Mucosa of descending colon (tissue), 3 donors: ENCODE data around the gene CORIN. TPM values are rescaled to one million over a fixed set of nuclear protein-coding genes. Genes with fewer than 3 reads are reported as not detected.

Source experiments
- ATAC-seq: fragments of 200-7000 bp; cut with Tn5 transposase; one replicate; pipeline ENCODE4 v1.9.1; 2020; ENCODE audit warnings: mild to moderate bottlenecking, moderate library complexity
- DNase-seq, 3 donors: peaks; one replicate each; pipeline ENCODE4 v3.0.0-alpha.2; 2020
- H3K36me3 ChIP-seq: fragments of 200-600 bp; one replicate; pipeline ENCODE4 v1.8.0; 2021; ENCODE audit warnings: low read depth, mild to moderate bottlenecking
- H3K4me1 ChIP-seq: fragments of 200-600 bp; one replicate; pipeline ENCODE4 v1.8.0; 2021; ENCODE audit warnings: low read depth, mild to moderate bottlenecking
- H3K4me3 ChIP-seq: fragments of 200-600 bp; one replicate; pipeline ENCODE4 v1.8.0; 2021; ENCODE audit warnings: mild to moderate bottlenecking
- H3K9me3 ChIP-seq: fragments of 200-600 bp; one replicate; pipeline ENCODE4 v1.8.0; 2021; ENCODE audit warnings: mild to moderate bottlenecking
- intact Hi-C, 2 donors: fragments of 100-400 bp; cut with DNase I in 1 of 2; cut with micrococcal nuclease in 1 of 2; formaldehyde crosslinking; loops; one replicate each; pipeline versions ENCODE4 v1.11.0 to v1.11.1; 2022; cut with DNase I, micrococcal nuclease
- long read RNA-seq, 2 donors: library from polyadenylated mRNA; unstranded; transcript quantifications; one replicate each; pipeline ENCODE4 v2.0.0, GENCODE V29; 2019 to 2021
- total RNA-seq, 3 donors: library from RNA; stranded (reverse); fragmentation: NEBNext Ultra II Directional in 2 of 3; extraction: Animal tissue kit (Norgen Biotek cat#: 25700) in 2 of 3; gene quantifications; one replicate each; pipeline versions ENCODE4 v1.2.1 to v1.2.4, GENCODE V29; 2021 to 2023
- TF ChIP-seq, protein P1 (sequence below): fragments of 200-600 bp; IDR thresholded peaks from one replicate; pipeline ENCODE4 v1.8.0; 2022; ENCODE audit warnings: antibody characterized with exemption, mild to moderate bottlenecking
- donor health status: DM: no; HTN: no; CAD: no; lungs with moderate emphysema.
- donor health status: DM: no; HTN: no; CAD: no.
- donor health status: DM: no; HTN: yes; CAD: no.

Gene CORIN, protein sequence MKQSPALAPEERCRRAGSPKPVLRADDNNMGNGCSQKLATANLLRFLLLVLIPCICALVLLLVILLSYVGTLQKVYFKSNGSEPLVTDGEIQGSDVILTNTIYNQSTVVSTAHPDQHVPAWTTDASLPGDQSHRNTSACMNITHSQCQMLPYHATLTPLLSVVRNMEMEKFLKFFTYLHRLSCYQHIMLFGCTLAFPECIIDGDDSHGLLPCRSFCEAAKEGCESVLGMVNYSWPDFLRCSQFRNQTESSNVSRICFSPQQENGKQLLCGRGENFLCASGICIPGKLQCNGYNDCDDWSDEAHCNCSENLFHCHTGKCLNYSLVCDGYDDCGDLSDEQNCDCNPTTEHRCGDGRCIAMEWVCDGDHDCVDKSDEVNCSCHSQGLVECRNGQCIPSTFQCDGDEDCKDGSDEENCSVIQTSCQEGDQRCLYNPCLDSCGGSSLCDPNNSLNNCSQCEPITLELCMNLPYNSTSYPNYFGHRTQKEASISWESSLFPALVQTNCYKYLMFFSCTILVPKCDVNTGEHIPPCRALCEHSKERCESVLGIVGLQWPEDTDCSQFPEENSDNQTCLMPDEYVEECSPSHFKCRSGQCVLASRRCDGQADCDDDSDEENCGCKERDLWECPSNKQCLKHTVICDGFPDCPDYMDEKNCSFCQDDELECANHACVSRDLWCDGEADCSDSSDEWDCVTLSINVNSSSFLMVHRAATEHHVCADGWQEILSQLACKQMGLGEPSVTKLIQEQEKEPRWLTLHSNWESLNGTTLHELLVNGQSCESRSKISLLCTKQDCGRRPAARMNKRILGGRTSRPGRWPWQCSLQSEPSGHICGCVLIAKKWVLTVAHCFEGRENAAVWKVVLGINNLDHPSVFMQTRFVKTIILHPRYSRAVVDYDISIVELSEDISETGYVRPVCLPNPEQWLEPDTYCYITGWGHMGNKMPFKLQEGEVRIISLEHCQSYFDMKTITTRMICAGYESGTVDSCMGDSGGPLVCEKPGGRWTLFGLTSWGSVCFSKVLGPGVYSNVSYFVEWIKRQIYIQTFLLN
- total RNA-seq = under 1 TPM; 0.41 to 0.52 (median 0.47) TPM
- long read RNA-seq, donor 1 = 0 reads
- long read RNA-seq, donor 2 = 0 reads

DNA sequence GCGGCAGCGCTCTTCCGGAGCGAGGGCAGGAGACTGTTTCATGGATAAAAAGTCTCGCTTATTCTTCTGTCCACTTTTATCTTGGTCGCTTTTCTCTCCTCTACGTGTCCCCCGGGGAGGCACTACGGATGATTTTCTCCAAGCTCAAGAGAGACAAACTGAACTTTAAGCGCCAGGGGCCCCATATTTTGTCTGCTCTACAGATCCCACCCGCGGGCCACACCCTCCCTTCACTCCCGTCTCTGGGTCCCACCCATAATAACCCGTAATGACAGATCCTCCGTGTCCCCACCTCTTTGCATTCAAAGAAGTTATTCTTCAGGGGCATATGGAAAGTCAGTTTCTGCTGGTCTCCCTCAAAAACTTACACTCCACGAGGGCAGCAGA is at the start of gene CORIN:
Gene CORIN (minus strand): TSS at position 160 of the 387 bp plus-strand sequence. CDS start 118 bp downstream, at position 42.
- no peaks in the 10 kb centered on the region for H3K9me3 ChIP-seq
- intact Hi-C loops = loop anchor here in 1 of 2 donors (10.0 kb wide), 1 partner anchor 153 kb away; no protein-coding TSS in a partner anchor
- TF ChIP-seq, protein P1, sequence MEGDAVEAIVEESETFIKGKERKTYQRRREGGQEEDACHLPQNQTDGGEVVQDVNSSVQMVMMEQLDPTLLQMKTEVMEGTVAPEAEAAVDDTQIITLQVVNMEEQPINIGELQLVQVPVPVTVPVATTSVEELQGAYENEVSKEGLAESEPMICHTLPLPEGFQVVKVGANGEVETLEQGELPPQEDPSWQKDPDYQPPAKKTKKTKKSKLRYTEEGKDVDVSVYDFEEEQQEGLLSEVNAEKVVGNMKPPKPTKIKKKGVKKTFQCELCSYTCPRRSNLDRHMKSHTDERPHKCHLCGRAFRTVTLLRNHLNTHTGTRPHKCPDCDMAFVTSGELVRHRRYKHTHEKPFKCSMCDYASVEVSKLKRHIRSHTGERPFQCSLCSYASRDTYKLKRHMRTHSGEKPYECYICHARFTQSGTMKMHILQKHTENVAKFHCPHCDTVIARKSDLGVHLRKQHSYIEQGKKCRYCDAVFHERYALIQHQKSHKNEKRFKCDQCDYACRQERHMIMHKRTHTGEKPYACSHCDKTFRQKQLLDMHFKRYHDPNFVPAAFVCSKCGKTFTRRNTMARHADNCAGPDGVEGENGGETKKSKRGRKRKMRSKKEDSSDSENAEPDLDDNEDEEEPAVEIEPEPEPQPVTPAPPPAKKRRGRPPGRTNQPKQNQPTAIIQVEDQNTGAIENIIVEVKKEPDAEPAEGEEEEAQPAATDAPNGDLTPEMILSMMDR = no peak
- no peak within 1 kb of the TSS for H3K4me3 ChIP-seq
- peak in 1 of 3 donors; percentile 22 for DNase-seq
- no peaks in the 10 kb centered on the region for H3K36me3 ChIP-seq
- ATAC-seq = no peak
- H3K4me1 ChIP-seq = peaks cover 27% of the 10 kb centered on the region

DNA sequence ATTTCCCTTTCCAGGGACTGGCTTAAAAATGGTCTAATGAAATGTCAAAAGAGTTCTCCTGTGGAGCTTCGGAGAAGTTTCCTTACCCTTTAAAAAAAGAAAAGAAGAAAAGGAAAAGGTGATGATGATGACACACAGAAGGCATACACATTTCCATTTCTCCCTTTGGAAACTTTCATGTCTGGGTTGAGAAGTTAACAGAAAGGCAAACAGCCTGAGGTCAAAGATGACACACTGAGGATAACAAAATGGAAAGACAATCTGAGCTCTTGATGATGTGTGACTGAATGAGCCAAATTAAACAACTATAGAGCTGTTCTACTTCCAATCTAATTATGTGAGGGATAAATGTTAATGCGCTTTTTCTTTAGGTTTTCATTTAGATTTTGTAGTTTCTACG is 44.4 kb upstream of the CORIN start:
- H3K4me1 ChIP-seq = peaks cover 10% of the 10 kb centered on the region
- ATAC-seq = no peak
- H3K4me3 ChIP-seq = no peak overlapping the region
- no peaks in the 10 kb centered on the region for H3K9me3 ChIP-seq
- intact Hi-C loops = no loop called here
- TF ChIP-seq, protein P1 = no peak
- H3K36me3 ChIP-seq = peaks cover 7% of the 10 kb centered on the region
- no peak for DNase-seq

DNA sequence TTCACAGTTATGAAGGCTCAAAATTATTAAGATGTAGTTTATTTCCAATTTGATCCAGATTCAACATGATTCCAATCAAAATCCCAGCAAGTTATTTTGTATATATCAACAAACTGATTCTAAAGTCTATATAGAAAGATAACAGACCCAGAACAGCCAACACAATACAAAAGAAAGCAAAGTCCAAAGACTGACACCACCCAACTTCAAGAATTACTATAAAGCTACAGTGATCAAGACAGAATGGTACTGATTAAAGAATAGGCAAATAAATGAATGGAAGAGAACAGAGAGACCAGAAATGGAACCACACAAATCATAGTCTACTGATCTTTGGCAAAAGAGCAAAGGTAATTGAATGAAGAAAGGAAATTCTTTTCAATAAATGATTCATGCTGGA is 41.6 kb upstream of the CORIN start:
- H3K4me1 ChIP-seq = peaks cover 10% of the 10 kb centered on the region
- DNase-seq (no peak), ATAC-seq (peak; percentile 55)
- TF ChIP-seq, protein P1 = no peak
- no peaks in the 10 kb centered on the region for H3K9me3 ChIP-seq
- H3K4me3 ChIP-seq = no peak overlapping the region
- peaks cover 7% of the 10 kb centered on the region for H3K36me3 ChIP-seq
- intact Hi-C loops = no loop called here

DNA sequence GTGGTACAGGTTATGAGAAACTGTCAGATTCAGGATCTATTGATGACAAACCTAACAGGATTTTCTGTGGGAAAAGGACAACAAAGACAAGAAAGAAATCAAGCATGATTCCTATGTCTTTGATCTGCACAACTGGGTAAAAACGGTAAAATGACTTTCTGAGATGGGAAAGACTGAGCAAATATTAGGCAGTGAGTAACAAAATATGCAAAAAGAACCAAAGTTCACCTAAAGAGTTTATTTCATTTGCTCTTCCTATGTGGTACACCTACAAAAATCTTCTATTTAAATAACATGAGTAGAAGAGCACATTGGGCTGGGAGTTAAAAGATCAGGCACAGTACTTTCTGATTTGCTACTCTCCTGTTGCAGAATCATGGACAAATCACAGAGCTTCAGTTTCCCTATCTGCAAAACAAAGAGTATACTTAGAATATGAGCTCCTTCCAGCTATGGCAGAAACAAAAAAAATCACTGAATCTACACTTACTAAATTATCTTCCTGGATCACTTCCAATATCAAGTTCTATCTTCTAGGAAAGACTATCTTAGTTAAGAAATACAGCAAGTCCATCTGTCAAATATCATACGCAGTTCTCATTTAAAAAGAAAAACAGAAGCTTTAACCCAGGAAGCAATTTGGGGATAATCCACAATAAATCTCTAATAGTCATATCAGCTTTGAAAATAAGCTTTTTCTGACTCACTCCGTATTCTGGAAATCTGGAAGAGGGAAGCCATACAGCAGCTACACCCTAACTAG is 39.1 kb upstream of the CORIN start:
- no peaks in the 10 kb centered on the region for H3K36me3 ChIP-seq
- TF ChIP-seq, protein P1 = no peak
- peaks cover 10% of the 10 kb centered on the region for H3K4me1 ChIP-seq
- ATAC-seq (no peak), DNase-seq (no peak)
- intact Hi-C loops = no loop called here
- H3K9me3 ChIP-seq = peaks cover 10% of the 10 kb centered on the region
- H3K4me3 ChIP-seq = no peak overlapping the region

DNA sequence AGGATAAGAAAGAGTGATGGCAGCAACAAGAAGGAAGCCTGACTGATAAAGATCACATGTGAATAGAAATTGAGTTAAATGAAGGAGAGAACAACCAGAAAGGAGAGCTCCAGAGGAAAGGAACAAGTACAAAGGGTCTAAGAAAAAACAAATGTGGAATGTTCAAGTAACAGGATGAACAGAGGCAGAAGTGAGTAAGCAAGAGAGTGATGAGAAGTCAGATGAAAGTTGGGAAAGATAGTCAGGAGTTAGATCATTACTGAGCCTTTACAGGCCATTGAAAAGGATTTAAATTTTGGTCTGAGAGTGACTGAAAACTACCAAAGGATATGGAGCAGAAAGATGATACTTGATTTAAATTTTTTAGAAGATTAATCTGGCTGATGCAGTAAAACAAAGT is 38.4 kb upstream of the CORIN start:
- Histone ChIP-seq H3K36me3 (no peaks in the 10 kb centered on the region), H3K4me3 (no peak overlapping the region), H3K9me3 (peaks cover 10% of the 10 kb centered on the region), H3K4me1 (peaks cover 10% of the 10 kb centered on the region)
- no peak for ATAC-seq
- no peak for DNase-seq
- TF ChIP-seq, protein P1 = no peak
- intact Hi-C loops = no loop called here
